Gastroesophageal sphincter (tissue), 4 donors: Measurements from ENCODE around the gene OGFOD2. TPM values are rescaled to one million over a fixed set of nuclear protein-coding genes. Genes with fewer than 3 reads are reported as not detected.
"Not testable (repeated sequence)": the region's sequence is repeated elsewhere in the genome, so short reads cannot be mapped to it uniquely, and the experiment has no call there.

Source experiments
- ATAC-seq: fragments of 150-250 bp; one replicate; pipeline ENCODE4 v1.9.1; 2016; ENCODE audit warnings: mild to moderate bottlenecking, moderate library complexity
- H3K27ac ChIP-seq, 4 donors: fragments of 200-600 bp; sonication (generic) in 3 of 4; 1 replicate in 3 of 4; 2 replicates in 1 of 4; pipeline ENCODE4 v1.5.1; 2016 to 2019
- H3K27me3 ChIP-seq: fragments of 200-600 bp; sonication (generic); one replicate; pipeline ENCODE4 v1.5.1; 2019
- H3K36me3 ChIP-seq, 2 donors: fragments of 200-600 bp; sonication (generic); one replicate each; pipeline ENCODE4 v1.5.1; 2019; ENCODE audit warnings: control low read depth in 1 of 2
- H3K4me1 ChIP-seq, 3 donors: fragments of 200-600 bp; sonication (generic); 1 replicate in 2 of 3; 2 replicates in 1 of 3; pipeline ENCODE4 v1.5.1; 2016 to 2019; ENCODE audit warnings: control low read depth in 2 of 3
- H3K4me3 ChIP-seq, 2 donors: fragments of 200-600 bp; sonication (generic); one replicate each; pipeline ENCODE4 v1.5.1; 2019; ENCODE audit warnings: mild to moderate bottlenecking in 1 of 2, moderate library complexity in 1 of 2
- H3K9me3 ChIP-seq, 3 donors: fragments of 200-600 bp; sonication (generic); one replicate each; pipeline ENCODE4 v1.5.1; 2017 to 2019; ENCODE audit warnings: control low read depth in 2 of 3
- EP300 ChIP-seq: sonication (generic); formaldehyde crosslinking; IDR thresholded peaks from one replicate; pipeline ENCODE4 v1.6.1; 2017; ENCODE audit warnings: antibody characterized with exemption, mild to moderate bottlenecking
- POLR2A ChIP-seq, 2 donors: fragments of 450-650 bp; IDR thresholded peaks; one replicate each; pipeline ENCODE4 v1.6.1; 2017; ENCODE audit warnings: antibody characterized with exemption in 2 of 2, mild to moderate bottlenecking in 2 of 2, moderate library complexity in 1 of 2
- POLR2AphosphoS5 ChIP-seq: sonication (generic); formaldehyde crosslinking; IDR thresholded peaks from one replicate; pipeline ENCODE4 v1.6.1; 2017; ENCODE audit warnings: antibody characterized with exemption
- WGBS, 2 donors: methylation state at CpG; one replicate each; pipeline ENCODE4 v1.1.5; 2018; ENCODE audit warnings: low coverage in 1 of 2; 5-methylcytosine and 5-hydroxymethylcytosine counted together
- total RNA-seq, 4 donors: library from RNA; depleted of rRNA; stranded (reverse); fragments of >200 nt; gene quantifications; one replicate each; pipeline ENCODE4 v1.1.0, GENCODE V29; 2016
- TF ChIP-seq, protein P1 (sequence below), 4 experiments: fragments of 200-600 bp in 2 of 4; fragments of 450-650 bp in 2 of 4; sonication (generic) in 1 of 4; IDR thresholded peaks; one replicate each; pipeline ENCODE4 v1.5.1; 2017 to 2019; ENCODE audit warnings: antibody characterized with exemption in 4 of 4, mild to moderate bottlenecking in 2 of 4, moderate library complexity in 2 of 4

Gene OGFOD2
- total RNA-seq, 4 donors from 2014 or later = 7.3 to 10.7 (median 8.3) TPM

- TF ChIP-seq POLR2A (IDR thresholded peaks at IDR 0.05) = no peak
- no peak for TF ChIP-seq POLR2AphosphoS5
- TF ChIP-seq, protein P1, sequence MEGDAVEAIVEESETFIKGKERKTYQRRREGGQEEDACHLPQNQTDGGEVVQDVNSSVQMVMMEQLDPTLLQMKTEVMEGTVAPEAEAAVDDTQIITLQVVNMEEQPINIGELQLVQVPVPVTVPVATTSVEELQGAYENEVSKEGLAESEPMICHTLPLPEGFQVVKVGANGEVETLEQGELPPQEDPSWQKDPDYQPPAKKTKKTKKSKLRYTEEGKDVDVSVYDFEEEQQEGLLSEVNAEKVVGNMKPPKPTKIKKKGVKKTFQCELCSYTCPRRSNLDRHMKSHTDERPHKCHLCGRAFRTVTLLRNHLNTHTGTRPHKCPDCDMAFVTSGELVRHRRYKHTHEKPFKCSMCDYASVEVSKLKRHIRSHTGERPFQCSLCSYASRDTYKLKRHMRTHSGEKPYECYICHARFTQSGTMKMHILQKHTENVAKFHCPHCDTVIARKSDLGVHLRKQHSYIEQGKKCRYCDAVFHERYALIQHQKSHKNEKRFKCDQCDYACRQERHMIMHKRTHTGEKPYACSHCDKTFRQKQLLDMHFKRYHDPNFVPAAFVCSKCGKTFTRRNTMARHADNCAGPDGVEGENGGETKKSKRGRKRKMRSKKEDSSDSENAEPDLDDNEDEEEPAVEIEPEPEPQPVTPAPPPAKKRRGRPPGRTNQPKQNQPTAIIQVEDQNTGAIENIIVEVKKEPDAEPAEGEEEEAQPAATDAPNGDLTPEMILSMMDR (IDR thresholded peaks at IDR 0.05) = no peak
- TF ChIP-seq EP300 = no peak
- peaks cover 0 to 31% of the 10 kb centered on the region in 2 donors for H3K36me3 ChIP-seq
- ATAC-seq = no peak
Observed at GRCh38 chr12:122939125-122939524, 35.9 kb upstream of the OGFOD2 start.

DNA sequence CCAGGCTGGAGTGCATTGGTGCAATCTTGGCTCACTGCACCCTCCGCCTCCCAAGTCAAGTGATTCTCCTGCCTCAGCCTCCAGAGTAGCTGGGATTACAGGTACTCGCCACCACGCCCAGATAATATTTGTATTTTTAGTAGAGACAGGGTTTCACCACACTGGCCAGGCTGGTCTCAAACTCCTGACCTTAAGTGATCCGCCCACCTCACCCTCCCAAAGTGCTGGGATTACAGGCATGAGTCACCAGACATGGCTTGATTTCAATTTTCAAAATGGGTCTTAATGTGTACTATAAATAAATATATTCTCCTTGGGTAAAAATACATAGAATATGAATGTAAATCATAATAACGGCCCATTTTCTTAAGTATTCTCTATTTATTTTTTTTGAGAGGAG is 33.7 kb upstream of the OGFOD2 start:
- H3K27ac ChIP-seq, H3K4me3 ChIP-seq, ATAC-seq, H3K9me3 ChIP-seq, H3K27me3 ChIP-seq: not testable (repeated sequence)
- WGBS, 2 donors = 33 to 45% methylated on average over 1 to 2 of the region's 5 CpGs
- peaks cover 0 to 21% of the 10 kb centered on the region in 2 donors for H3K36me3 ChIP-seq
- H3K4me1 ChIP-seq = peaks cover 0 to 39% (median 0%) of the 10 kb centered on the region in 3 donors

More at GRCh38 chr12:122939125-122939524, 35.9 kb upstream of the OGFOD2 start:
- no peaks in the 10 kb centered on the region for H3K27me3 ChIP-seq
- no peaks in the 10 kb centered on the region for H3K9me3 ChIP-seq
- no peak overlapping the region for H3K27ac ChIP-seq
- no peak overlapping the region for H3K4me3 ChIP-seq
- WGBS, 2 donors = 84 to 95% methylated on average over 3 to 4 of the region's 4 CpGs
- H3K4me1 ChIP-seq = peaks cover 0 to 17% (median 0%) of the 10 kb centered on the region in 3 donors

DNA sequence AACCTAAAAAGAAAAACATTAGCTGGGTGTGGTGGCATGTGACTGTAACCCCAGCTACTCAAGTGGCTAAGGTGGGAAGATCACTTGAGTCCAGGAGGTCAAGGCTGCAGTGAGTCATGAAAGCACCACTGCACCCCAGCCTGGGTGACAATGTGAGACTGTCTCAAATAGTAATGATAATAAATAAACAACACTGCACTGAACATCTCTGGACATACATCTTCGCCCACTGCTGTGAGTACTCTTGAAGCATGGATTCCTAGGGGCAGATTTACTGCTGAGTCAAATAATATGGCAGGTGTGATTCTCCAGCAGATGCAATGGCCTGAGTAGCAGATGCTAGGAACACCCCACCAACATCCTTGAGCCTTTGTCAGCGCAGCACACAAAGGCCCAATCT is 32.4 kb upstream of the OGFOD2 start:
- 100% methylated on average over 1 of the region's 2 CpGs for WGBS, 2 donors
- TF ChIP-seq POLR2A (IDR thresholded peaks at IDR 0.05) = no peak
- H3K27me3 ChIP-seq = no peaks in the 10 kb centered on the region
- H3K27ac ChIP-seq = peak overlapping the region in 3 of 4 donors; percentile 42 to 48 (median 43)
- ATAC-seq = no peak
- H3K36me3 ChIP-seq = peaks cover 0 to 9% of the 10 kb centered on the region in 2 donors
- H3K4me1 ChIP-seq = peaks cover 0 to 52% (median 6%) of the 10 kb centered on the region in 3 donors
- H3K9me3 ChIP-seq = no peaks in the 10 kb centered on the region
- no peak overlapping the region for H3K4me3 ChIP-seq

- TF ChIP-seq EP300 = no peak
- TF ChIP-seq, protein P1 (IDR thresholded peaks at IDR 0.05) = no peak
- Histone ChIP-seq H3K27ac (peak overlapping the region in 3 of 4 donors; percentile 42 to 48 (median 43)), H3K36me3 (peaks cover 0 to 12% of the 10 kb centered on the region in 2 donors), H3K27me3 (no peaks in the 10 kb centered on the region), H3K9me3 (no peaks in the 10 kb centered on the region), H3K4me3 (no peak overlapping the region), H3K4me1 (peaks cover 0 to 54% (median 7%) of the 10 kb centered on the region in 3 donors)
- 54 to 66% methylated on average over 9 to 11 of the region's 13 CpGs for WGBS, 2 donors
- ATAC-seq = no peak
Observed at GRCh38 chr12:122943196-122943595, 31.8 kb upstream of the OGFOD2 start.

DNA sequence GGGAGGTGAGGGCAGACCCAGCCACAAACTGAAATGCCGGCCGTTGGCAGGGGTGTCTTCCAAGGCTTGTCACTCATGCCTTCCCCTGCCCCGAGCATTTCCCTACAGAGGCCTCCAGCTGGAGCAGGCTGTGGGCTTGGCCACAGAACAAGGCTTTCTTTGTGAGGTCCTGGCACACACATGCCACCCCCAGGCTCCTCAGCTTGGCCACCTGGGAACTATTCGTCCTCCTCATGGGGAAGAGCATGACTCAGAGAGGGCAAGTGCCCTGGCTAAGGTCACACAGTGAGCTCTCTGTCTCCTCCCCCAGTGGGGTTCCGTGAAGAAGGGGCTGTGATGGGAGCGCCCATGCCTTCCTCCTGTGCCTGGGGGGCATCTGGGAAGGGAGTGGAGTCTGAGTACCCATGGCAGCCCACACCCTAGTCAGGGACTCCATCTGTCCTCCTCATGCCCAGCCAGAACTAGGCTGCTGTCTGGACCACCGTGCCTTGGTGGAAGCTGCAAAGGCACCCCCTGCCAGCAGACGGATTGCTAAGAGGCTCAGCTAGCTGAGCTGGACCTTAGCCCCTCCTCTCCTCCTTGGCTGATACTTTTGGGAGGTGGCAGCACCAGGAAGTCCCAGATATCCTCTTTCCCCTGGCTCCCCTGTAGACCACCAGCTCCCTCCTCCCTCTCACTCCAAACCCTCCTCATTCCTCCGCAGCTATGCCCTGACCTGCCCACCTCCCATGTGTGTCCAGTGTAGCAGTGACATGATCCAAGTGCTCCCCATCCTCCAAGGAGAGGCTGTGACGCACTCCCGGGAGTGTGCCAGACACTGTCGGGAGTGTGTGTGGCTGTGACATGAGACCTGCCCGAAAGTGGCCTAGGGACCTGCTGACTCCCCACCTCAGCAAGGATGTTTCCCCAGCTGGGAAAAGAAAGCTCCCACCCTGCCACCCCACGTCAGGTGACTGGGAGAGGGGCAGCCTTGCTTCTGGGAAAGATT is 30.1 kb upstream of the OGFOD2 start:
- WGBS, 2 donors = 80% methylated on average over 1 of the region's 14 CpGs; no CpG with 5 or more reads in 1 of the 2 donors
- H3K27me3 ChIP-seq = no peaks in the 10 kb centered on the region
- TF ChIP-seq POLR2AphosphoS5 = no peak
- TF ChIP-seq EP300 = no peak
- no peak for TF ChIP-seq POLR2A (IDR thresholded peaks at IDR 0.05)
- TF ChIP-seq, protein P1 (IDR thresholded peaks at IDR 0.05) = no peak
- H3K9me3 ChIP-seq = no peaks in the 10 kb centered on the region
- no peak overlapping the region for H3K4me3 ChIP-seq
- peak overlapping the region in 3 of 4 donors; percentile 11 to 45 (median 18) for H3K27ac ChIP-seq
- no peak for ATAC-seq
- H3K4me1 ChIP-seq = peaks cover 0 to 56% (median 7%) of the 10 kb centered on the region in 3 donors
- H3K36me3 ChIP-seq = peaks cover 0 to 17% of the 10 kb centered on the region in 2 donors
